ENCODE data around the gene GPX4. TPM values are rescaled to one million over a fixed set of nuclear protein-coding genes. Genes with fewer than 3 reads are reported as not detected.

The GPX4 gene
- total RNA-seq, 1 experiment from 2014 or later = 251 TPM

DNA sequence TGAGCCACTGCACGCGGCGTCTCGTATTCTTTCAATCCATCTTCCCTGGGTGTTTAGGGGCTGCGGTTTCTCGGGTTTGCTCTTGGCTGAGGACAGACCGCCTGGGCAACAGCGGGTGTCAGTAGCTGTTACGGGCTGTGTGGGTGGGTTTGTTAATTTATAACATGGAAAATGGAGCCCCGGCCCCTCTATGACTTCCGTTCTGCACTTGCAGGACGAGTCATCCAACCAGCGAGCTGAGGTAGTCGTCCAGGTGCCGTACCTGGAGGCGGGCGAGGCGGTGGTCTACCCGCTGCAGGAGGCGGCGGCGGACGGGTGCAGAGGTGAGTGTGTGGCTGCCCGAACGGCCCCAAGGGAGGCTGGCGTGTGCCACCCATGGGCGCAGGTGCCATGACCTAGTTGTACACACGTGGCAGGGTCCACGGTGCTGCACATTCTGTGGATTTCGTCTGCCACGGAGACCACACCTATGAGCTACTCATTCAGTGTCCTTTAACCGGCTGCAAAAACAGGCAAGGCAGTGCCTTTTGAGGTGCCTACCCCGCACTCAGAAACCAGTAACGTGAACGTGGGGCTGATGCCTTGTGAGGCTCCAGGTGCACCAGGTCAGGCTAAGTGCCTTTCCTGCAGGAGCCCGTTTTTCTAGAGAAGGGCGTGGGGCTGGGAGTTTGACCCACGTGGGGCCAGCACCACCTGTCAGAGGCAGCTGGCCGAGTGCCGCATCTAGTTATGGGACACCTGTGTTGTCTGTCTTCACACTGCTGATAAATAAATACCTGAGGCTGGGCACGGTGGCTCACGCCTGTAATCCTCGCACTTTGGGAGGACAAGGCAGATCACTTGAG is 19.5 kb upstream of the GPX4 start:
- no peaks in the 10 kb centered on the region for H3K9me3 Mint-ChIP-seq (ENCODE audit: low read depth, unreplicated experiment)
- no TSS peak for BruUV-seq (replicated peaks)
- CTCF ChIA-PET = no interaction called here
- intact Hi-C loops (cut with micrococcal nuclease; ENCODE audit: unreplicated experiment) = no loop called here
- H3K27ac Mint-ChIP-seq (ENCODE audit: unreplicated experiment) = no peak overlapping the region
- TF ChIP-seq CTCF (IDR thresholded peaks at IDR 0.05; ENCODE audit: unreplicated experiment) = no peak
- H3K27me3 Mint-ChIP-seq (ENCODE audit: unreplicated experiment) = no peaks in the 10 kb centered on the region
- peaks cover 39% of the 10 kb centered on the region for H3K36me3 Mint-ChIP-seq (ENCODE audit: insufficient read depth, unreplicated experiment)
- no peak for DNase-seq
- H3K4me1 Mint-ChIP-seq (ENCODE audit: low read depth, unreplicated experiment) = no peaks in the 10 kb centered on the region
- H3K4me3 Mint-ChIP-seq (ENCODE audit: low read depth, unreplicated experiment) = no peak overlapping the region

- Mint-ChIP-seq H3K9me3 (ENCODE audit: low read depth, unreplicated experiment) (no peaks in the 10 kb centered on the region), H3K4me3 (ENCODE audit: low read depth, unreplicated experiment) (no peak overlapping the region), H3K4me1 (ENCODE audit: low read depth, unreplicated experiment) (no peaks in the 10 kb centered on the region), H3K36me3 (ENCODE audit: insufficient read depth, unreplicated experiment) (peaks cover 44% of the 10 kb centered on the region), H3K27me3 (ENCODE audit: unreplicated experiment) (no peaks in the 10 kb centered on the region), H3K27ac (ENCODE audit: unreplicated experiment) (peak overlapping the region; percentile 3)
- CTCF ChIA-PET = no interaction called here
- DNase-seq = no peak
- intact Hi-C loops (cut with micrococcal nuclease; ENCODE audit: unreplicated experiment) = no loop called here
- no TSS peak for BruUV-seq (replicated peaks)
- TF ChIP-seq CTCF (IDR thresholded peaks at IDR 0.05; ENCODE audit: unreplicated experiment) = no peak
Measured at GRCh38 chr19:1085053-1085658, 18.6 kb upstream of the GPX4 start.

DNA sequence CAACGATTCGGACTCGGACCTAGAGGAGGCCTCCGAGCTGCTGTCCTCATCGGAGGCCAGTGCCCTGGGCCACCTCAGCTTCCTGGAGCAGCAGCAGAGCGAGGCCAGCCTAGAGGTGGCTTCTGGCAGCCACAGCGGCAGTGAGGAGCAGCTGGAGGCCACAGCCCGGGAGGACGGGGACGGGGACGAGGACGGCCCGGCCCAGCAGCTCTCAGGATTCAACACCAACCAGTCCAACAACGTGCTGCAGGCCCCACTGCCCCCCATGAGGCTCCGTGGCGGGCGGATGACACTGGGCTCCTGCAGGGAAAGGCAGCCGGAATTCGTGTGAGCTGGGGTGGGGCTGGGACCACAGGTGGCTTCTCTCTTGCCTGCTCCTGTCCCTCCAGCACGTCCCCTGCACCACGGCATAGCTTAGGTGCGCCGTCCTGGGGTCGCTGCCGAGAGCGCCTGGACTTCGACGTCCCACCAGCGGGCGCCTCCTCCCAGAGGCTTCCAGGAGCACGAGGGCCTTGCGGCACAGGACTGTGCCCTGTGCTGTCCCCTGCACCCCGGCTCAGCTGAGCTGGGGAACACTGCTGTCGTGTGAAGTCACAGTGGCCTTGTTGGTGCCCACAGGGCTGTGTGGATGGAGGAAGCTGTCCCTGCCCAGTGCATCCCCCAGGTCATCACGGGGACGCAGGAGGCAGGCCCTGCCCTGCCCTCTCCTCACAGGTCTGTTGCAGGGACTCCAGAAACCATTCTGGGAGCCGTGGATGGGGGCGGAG is 17.9 kb upstream of the GPX4 start:
- no peak overlapping the region for H3K4me3 Mint-ChIP-seq (ENCODE audit: low read depth, unreplicated experiment)
- H3K9me3 Mint-ChIP-seq (ENCODE audit: low read depth, unreplicated experiment) = no peaks in the 10 kb centered on the region
- peaks cover 49% of the 10 kb centered on the region for H3K36me3 Mint-ChIP-seq (ENCODE audit: insufficient read depth, unreplicated experiment)
- DNase-seq = no peak
- no peaks in the 10 kb centered on the region for H3K27me3 Mint-ChIP-seq (ENCODE audit: unreplicated experiment)
- H3K27ac Mint-ChIP-seq (ENCODE audit: unreplicated experiment) = no peak overlapping the region
- BruUV-seq (replicated peaks) = no TSS peak
- H3K4me1 Mint-ChIP-seq (ENCODE audit: low read depth, unreplicated experiment) = no peaks in the 10 kb centered on the region
- CTCF ChIA-PET = interaction anchor here (0.8 kb wide), 1 partner anchor 11 kb away, joined by 3 read pairs; no protein-coding TSS in a partner anchor
- intact Hi-C loops (cut with micrococcal nuclease; ENCODE audit: unreplicated experiment) = no loop called here
- no peak for TF ChIP-seq CTCF (IDR thresholded peaks at IDR 0.05; ENCODE audit: unreplicated experiment)

DNA sequence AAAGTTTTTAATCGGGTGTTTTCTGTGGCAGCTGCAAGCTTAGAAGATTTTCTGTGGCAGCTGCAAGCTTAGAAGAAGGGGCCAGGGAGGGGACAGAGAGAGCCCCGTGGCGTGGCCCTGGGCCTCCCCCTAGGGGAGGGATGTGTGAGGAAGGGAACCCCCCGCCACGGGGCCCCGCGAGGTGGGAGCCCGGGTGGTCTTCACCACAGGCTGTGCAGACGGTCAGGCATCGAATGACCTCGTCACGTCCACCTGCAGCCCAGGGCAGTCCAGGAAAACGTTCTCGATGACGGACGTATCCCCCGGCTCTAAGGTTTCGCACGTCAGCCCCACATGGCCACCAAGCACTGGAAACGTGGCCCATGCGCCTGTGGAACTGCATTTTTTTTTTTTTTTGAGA is 17.2 kb upstream of the GPX4 start:
- DNase-seq = no peak
- no peaks in the 10 kb centered on the region for H3K9me3 Mint-ChIP-seq (ENCODE audit: low read depth, unreplicated experiment)
- no peak for TF ChIP-seq CTCF (IDR thresholded peaks at IDR 0.05; ENCODE audit: unreplicated experiment)
- no peak overlapping the region for H3K4me3 Mint-ChIP-seq (ENCODE audit: low read depth, unreplicated experiment)
- intact Hi-C loops (cut with micrococcal nuclease; ENCODE audit: unreplicated experiment) = no loop called here
- no peaks in the 10 kb centered on the region for H3K4me1 Mint-ChIP-seq (ENCODE audit: low read depth, unreplicated experiment)
- no peaks in the 10 kb centered on the region for H3K27me3 Mint-ChIP-seq (ENCODE audit: unreplicated experiment)
- BruUV-seq (replicated peaks) = TSS peak; percentile 20
- H3K27ac Mint-ChIP-seq (ENCODE audit: unreplicated experiment) = no peak overlapping the region
- peaks cover 50% of the 10 kb centered on the region for H3K36me3 Mint-ChIP-seq (ENCODE audit: insufficient read depth, unreplicated experiment)
- CTCF ChIA-PET = interaction anchor here (0.8 kb wide), 1 partner anchor 12 kb away, joined by 3 read pairs; no protein-coding TSS in a partner anchor
